ENCODE measurements around the gene TBC1D9B. TPM values are rescaled to one million over a fixed set of nuclear protein-coding genes. Genes with fewer than 3 reads are reported as not detected.

The TBC1D9B gene
- total RNA-seq, 1 donor from 2014 or later = 125 TPM

DNA sequence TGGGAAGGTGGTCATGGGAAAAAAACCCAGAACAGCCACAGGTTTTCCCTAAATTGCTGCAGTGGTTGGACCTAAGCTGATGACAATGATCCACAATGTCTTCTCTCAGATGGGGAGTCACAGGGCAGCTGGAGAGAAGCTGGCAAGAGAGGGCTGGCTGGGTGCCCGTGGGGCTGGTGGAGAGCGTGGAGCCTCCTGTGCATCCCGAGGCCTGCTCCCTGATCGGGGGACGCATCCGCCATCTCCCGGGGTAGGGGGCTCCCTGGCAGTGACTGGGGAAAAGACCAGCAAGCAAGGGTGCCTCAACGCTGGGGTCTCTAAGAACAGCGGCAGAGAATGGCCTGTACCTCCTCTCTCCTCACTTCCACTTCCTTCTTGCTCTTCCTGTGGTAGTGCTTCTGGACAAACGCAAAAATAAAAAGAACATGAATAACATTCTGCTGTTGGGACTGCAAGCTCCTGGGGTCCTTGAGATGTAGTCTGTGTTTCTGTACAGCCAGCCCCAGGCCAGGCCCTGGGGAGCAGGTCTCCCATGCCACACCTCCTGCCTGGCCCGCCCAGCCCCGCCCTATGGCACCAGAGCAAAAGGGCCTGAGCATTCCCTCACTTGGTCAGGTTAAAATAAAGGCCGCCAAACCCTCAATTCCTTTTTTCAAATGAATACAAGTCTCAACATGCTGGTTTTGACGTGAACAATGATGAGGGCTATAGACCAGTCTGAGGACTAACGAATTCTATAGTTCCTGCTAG is 42.0 kb downstream of the TBC1D9B start:
- H3K27ac ChIP-seq = no peak overlapping the region
- H3K36me3 ChIP-seq = peaks cover 7 to 70% of the 10 kb centered on the region in 2 donors
- H3K4me3 ChIP-seq = no peak overlapping the region
- no peak for DNase-seq (ENCODE audit: extremely low spot score in 2 of 2)
- H3K27me3 ChIP-seq = no peaks in the 10 kb centered on the region
- intact Hi-C loops (cut with DNase I) = no loop called here
- H3K9me3 ChIP-seq = no peaks in the 10 kb centered on the region
- no peaks in the 10 kb centered on the region for H3K4me1 ChIP-seq
- TF ChIP-seq POLR2A (IDR thresholded peaks at IDR 0.05) (no peak), CTCF (IDR thresholded peaks at IDR 0.05) (no peak), POLR2AphosphoS5 (IDR thresholded peaks at IDR 0.05; ENCODE audit: insufficient read depth in 1 of 2, low read depth in 1 of 2) (no peak)

- H3K36me3 ChIP-seq = peaks cover 7 to 70% of the 10 kb centered on the region in 2 donors
- DNase-seq (ENCODE audit: extremely low spot score in 2 of 2) = no peak
- intact Hi-C loops (cut with DNase I) = no loop called here
- no peak overlapping the region for H3K4me3 ChIP-seq
- H3K4me1 ChIP-seq = peaks cover 8% of the 10 kb centered on the region
- TF ChIP-seq CTCF (IDR thresholded peaks at IDR 0.05) (no peak), POLR2A (IDR thresholded peaks at IDR 0.05) (no peak), POLR2AphosphoS5 (IDR thresholded peaks at IDR 0.05; ENCODE audit: insufficient read depth in 1 of 2, low read depth in 1 of 2) (no peak)
- H3K27ac ChIP-seq = no peak overlapping the region
- H3K9me3 ChIP-seq = no peaks in the 10 kb centered on the region
- H3K27me3 ChIP-seq = no peaks in the 10 kb centered on the region
These were observed 43.0 kb downstream of the TBC1D9B start for GRCh38 chr5:179864686-179865085.

DNA sequence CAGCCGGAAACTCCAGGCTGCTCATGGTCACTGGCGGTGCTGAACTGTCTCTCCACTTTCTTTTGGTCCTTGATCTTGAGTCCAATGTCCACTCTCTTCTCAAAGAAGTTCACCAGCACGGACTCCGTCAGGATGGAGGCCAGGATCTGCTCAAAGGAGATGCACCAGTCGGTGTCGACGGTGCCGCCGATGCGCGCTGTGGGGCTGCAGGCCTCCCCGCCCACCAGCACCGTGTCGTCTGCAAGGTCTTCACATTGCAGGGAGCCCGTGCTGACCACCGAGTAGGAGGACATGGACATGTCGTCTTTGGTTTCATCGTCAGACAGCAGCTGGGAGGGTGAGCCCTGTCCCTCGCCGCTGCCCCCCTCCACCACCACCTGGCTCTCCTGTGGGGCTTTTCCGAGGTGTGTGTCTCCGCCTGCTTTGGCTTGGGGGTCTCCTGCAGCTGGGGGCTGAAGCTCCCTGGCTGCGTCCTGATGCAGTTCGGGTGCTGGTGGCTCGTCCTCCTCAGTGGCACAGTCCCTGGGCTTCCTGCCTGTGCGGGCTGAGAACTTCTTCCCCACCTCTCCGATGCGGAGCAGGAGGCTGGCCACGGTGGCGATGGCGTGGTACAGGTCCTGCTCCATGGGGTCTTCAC is 44.1 kb downstream of the TBC1D9B start:
- no peak for DNase-seq (ENCODE audit: extremely low spot score in 2 of 2)
- intact Hi-C loops (cut with DNase I) = no loop called here
- H3K4me1 ChIP-seq = peaks cover 12% of the 10 kb centered on the region
- no peak overlapping the region for H3K27ac ChIP-seq
- no peak for TF ChIP-seq CTCF (IDR thresholded peaks at IDR 0.05)
- no peak for TF ChIP-seq POLR2AphosphoS5 (IDR thresholded peaks at IDR 0.05; ENCODE audit: insufficient read depth in 1 of 2, low read depth in 1 of 2)
- no peak for TF ChIP-seq POLR2A (IDR thresholded peaks at IDR 0.05)
- no peaks in the 10 kb centered on the region for H3K27me3 ChIP-seq
- H3K9me3 ChIP-seq = no peaks in the 10 kb centered on the region
- peaks cover 7 to 59% of the 10 kb centered on the region in 2 donors for H3K36me3 ChIP-seq
- no peak overlapping the region for H3K4me3 ChIP-seq

DNA sequence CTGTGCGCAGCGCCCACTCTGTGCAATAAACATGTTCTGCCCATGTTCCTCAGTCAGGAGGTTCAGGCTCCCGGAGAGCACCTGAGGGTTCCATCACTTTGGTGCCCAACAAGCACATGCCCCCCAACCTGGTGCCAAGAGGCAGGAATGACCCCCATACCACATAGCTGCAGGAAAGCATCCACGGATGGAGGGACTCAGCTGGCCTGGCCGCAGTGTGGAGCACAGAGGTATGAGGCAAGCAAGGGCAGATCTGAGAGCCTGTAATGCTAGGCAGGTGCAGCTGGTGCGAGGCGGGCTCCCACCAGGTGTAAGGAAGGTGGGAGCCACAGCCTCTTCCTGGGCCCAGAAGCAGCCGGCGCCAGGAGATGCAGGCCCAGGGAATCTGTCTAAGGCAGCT is 44.8 kb downstream of the TBC1D9B start:
- Histone ChIP-seq H3K4me1 (peaks cover 14% of the 10 kb centered on the region), H3K36me3 (peaks cover 7 to 52% of the 10 kb centered on the region in 2 donors), H3K4me3 (no peak overlapping the region), H3K9me3 (no peaks in the 10 kb centered on the region), H3K27me3 (no peaks in the 10 kb centered on the region), H3K27ac (no peak overlapping the region)
- DNase-seq (ENCODE audit: extremely low spot score in 2 of 2) = no peak
- TF ChIP-seq CTCF (IDR thresholded peaks at IDR 0.05) = no peak
- no peak for TF ChIP-seq POLR2AphosphoS5 (IDR thresholded peaks at IDR 0.05; ENCODE audit: insufficient read depth in 1 of 2, low read depth in 1 of 2)
- TF ChIP-seq POLR2A (IDR thresholded peaks at IDR 0.05) = no peak
- intact Hi-C loops (cut with DNase I) = no loop called here

DNA sequence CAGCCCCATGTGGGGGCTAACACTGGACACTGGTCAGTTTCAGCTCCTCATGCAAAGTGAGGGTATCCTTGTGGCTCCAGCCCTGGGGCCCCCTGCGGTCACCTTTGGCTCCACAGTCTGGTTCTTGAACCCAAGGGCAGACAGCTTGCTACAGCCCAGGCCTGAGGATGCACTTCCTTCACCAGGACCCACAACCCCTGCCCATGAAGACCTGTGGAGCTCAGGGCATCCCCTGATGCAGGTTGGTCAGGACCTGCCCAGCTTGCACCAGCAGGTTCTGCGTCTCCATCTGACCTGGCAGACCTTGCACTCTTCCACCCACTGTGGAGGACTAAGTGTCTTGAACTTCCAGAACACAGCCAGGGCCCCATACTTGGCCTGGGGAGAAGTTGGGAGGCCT is 45.4 kb downstream of the TBC1D9B start:
- H3K4me3 ChIP-seq = no peak overlapping the region
- peaks cover 20% of the 10 kb centered on the region for H3K4me1 ChIP-seq
- TF ChIP-seq CTCF (IDR thresholded peaks at IDR 0.05) (no peak), POLR2A (IDR thresholded peaks at IDR 0.05) (no peak), POLR2AphosphoS5 (IDR thresholded peaks at IDR 0.05; ENCODE audit: insufficient read depth in 1 of 2, low read depth in 1 of 2) (no peak)
- H3K27me3 ChIP-seq = no peaks in the 10 kb centered on the region
- peaks cover 7 to 47% of the 10 kb centered on the region in 2 donors for H3K36me3 ChIP-seq
- no peaks in the 10 kb centered on the region for H3K9me3 ChIP-seq
- intact Hi-C loops (cut with DNase I) = no loop called here
- DNase-seq (ENCODE audit: extremely low spot score in 2 of 2) = no peak
- no peak overlapping the region for H3K27ac ChIP-seq

Data from vagina (tissue), 2 donors.